SK-N-DZ (cell line): ENCODE results near the gene TMEM53. TPM values are rescaled to one million over a fixed set of nuclear protein-coding genes. Genes with fewer than 3 reads are reported as not detected.
A peak's percentile ranks its signal among the peaks of the same experiment; 100 is the strongest.
"Not testable (repeated sequence)": the region's sequence is repeated elsewhere in the genome, so short reads cannot be mapped to it uniquely, and the experiment has no call there.

Source experiments
- DNase-seq: peaks from one replicate; pipeline ENCODE4 v3.0.0-alpha.2; 2015; ENCODE audit warnings: low spot score
- polyA plus RNA-seq, 2 experiments: library from polyadenylated mRNA; depleted of rRNA; stranded (reverse); fragments of >200 nt; gene quantifications; 2 replicates each; pipeline ENCODE4 v1.2.3, GENCODE V29; 2014

The TMEM53 gene
- polyA plus RNA-seq (2014; cell fraction: cytosol; rRNA removed): 4.8 and 7.3 TPM in 2 replicates
- polyA plus RNA-seq (2014; cell fraction: nucleus; rRNA removed): 3.3 and 5.8 TPM in 2 replicates

GRCh38 chr1:44674113-44675000, at the start of gene TMEM53, which contains the start of gene ARMH1:
Gene TMEM53, minus strand, starts transcription at chr1:44674481. Its CDS starts 90 bp downstream, at chr1:44674391.
Gene ARMH1, plus strand, starts transcription at chr1:44674714. Its CDS starts 14,984 bp downstream, at chr1:44689698.
- peak; percentile 99 for DNase-seq

GRCh38 chr1:44723496-44724295, 49.4 kb upstream of the TMEM53 start:
- no peak for DNase-seq

GRCh38 chr1:44723064-44723463, 48.8 kb upstream of the TMEM53 start:
- DNase-seq: no peak

- peak; percentile 97 for DNase-seq
Measured at GRCh38 chr1:44721485-44722361, 47.4 kb upstream of the TMEM53 start.

GRCh38 chr1:44720281-44720680, 46.0 kb upstream of the TMEM53 start:
- DNase-seq: no peak

GRCh38 chr1:44719318-44719717, 45.0 kb upstream of the TMEM53 start:
- no peak for DNase-seq

- DNase-seq: no peak
Measured at GRCh38 chr1:44718091-44718490, 43.8 kb upstream of the TMEM53 start.

- no peak for DNase-seq
Measured at GRCh38 chr1:44717653-44718052, 43.4 kb upstream of the TMEM53 start.

GRCh38 chr1:44717156-44717555, 42.9 kb upstream of the TMEM53 start:
- no peak for DNase-seq

GRCh38 chr1:44714944-44715571, 40.8 kb upstream of the TMEM53 start:
- peak; percentile 73 for DNase-seq

- DNase-seq: no peak
Measured at GRCh38 chr1:44714532-44714931, 40.3 kb upstream of the TMEM53 start.

- DNase-seq: no peak
Measured at GRCh38 chr1:44713321-44713781, 39.1 kb upstream of the TMEM53 start.

GRCh38 chr1:44707959-44708831, 33.9 kb upstream of the TMEM53 start:
- no peak for DNase-seq

GRCh38 chr1:44707112-44707881, 33.0 kb upstream of the TMEM53 start:
- DNase-seq: no peak

- DNase-seq: no peak
Measured at GRCh38 chr1:44705938-44706337, 31.7 kb upstream of the TMEM53 start.

GRCh38 chr1:44705470-44705869, 31.2 kb upstream of the TMEM53 start:
- no peak for DNase-seq

- no peak for DNase-seq
Measured at GRCh38 chr1:44701141-44701573, 26.9 kb upstream of the TMEM53 start.

- DNase-seq: no peak
Measured at GRCh38 chr1:44700573-44700972, 26.3 kb upstream of the TMEM53 start.

GRCh38 chr1:44699375-44699774, 25.1 kb upstream of the TMEM53 start:
- DNase-seq: not testable (repeated sequence)
